MM.1S (cell line): ENCODE results near the gene FAR2.

Experiments used
- CTCF ChIP-seq: fragments of 300-600 bp; sonication (generic); IDR thresholded peaks from 2 replicates; pipeline ENCODE4 v1.5.1; 2016; ENCODE audit warnings: antibody characterized with exemption, low read length, mixed read lengths
- EZH2 ChIP-seq: fragments of 300-600 bp; sonication (generic); optimal IDR thresholded peaks from 2 replicates; pipeline ENCODE3; 2017; ENCODE audit warnings: low read depth, mild to moderate bottlenecking, antibody characterized with exemption, low read length, mixed read lengths
- EZH2phosphoT487 ChIP-seq: fragments of 300-600 bp; sonication (generic); IDR thresholded peaks from 2 replicates; pipeline ENCODE4 v1.6.1; 2018; ENCODE audit warnings: antibody characterized with exemption, low read length

- no peak for TF ChIP-seq CTCF
- no peak for TF ChIP-seq EZH2phosphoT487
- TF ChIP-seq EZH2, result no peak
Measured at GRCh38 chr12:29301114-29301513, 152.0 kb downstream of the FAR2 start.
